A549 (cell line): ENCODE results near the gene MFSD6L.

Experiments
- CTCF ChIP-seq: fragments of >200 bp; sonication (Bioruptor Twin); formaldehyde crosslinking; IDR thresholded peaks from 3 replicates; pipeline ENCODE4 v1.5.1; 2016
- EHF ChIP-seq: fragments of 250-450 bp; sonication (Bioruptor Pico); IDR thresholded peaks from 2 replicates; pipeline ENCODE4 v1.5.0; 2020; ENCODE audit warnings: mild to moderate bottlenecking

- TF ChIP-seq EHF (CRISPR knock-in tag) (no peak), CTCF (no peak)
Observed at GRCh38 chr17:8847891-8848290, 48.7 kb upstream of the MFSD6L start.
